Measurements from ENCODE around the gene DOCK1. TPM values are rescaled to one million over a fixed set of nuclear protein-coding genes. Genes with fewer than 3 reads are reported as not detected.
"Not testable (repeated sequence)": the region's sequence is repeated elsewhere in the genome, so short reads cannot be mapped to it uniquely, and the experiment has no call there.

The DOCK1 gene
- total RNA-seq, 1 donor from 2014 or later = 31.2 TPM

GRCh38 chr10:126921162-126921561 lies 15.9 kb downstream of the DOCK1 start:
- no peak for DNase-seq (ENCODE audit: low spot score)
- intact Hi-C loops (cut with DNase I) = no loop called here

GRCh38 chr10:126921974-126922525 lies 16.8 kb downstream of the DOCK1 start:
- DNase-seq (ENCODE audit: low spot score) = no peak
- intact Hi-C loops (cut with DNase I) = no loop called here

GRCh38 chr10:126924180-126924914 lies 19.1 kb downstream of the DOCK1 start:
- no peak for DNase-seq (ENCODE audit: low spot score)

DNA sequence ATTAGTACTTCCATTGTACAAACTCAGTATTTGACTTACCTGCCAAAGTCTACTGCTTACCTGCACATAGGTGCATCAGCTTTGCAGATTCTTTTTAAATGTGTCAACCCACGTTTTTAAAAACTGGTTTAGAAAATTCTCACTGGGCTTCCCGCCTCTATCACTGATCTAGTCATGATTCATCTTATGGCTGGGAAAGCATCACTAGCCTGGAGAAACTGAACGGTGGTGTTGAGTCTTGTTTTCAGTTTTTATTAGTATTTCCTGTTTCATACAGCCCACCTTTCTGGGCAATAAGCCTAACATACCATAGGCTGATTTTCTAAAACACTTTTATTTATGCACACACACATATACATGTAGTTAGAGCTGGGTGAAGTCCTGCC lies 19.7 kb downstream of the DOCK1 start:
- DNase-seq (ENCODE audit: low spot score) = no peak
- intact Hi-C loops (cut with DNase I) = no loop called here

More at GRCh38 chr10:126924180-126924914, 19.1 kb downstream of the DOCK1 start:
- intact Hi-C loops (cut with DNase I) = no loop called here

DNA sequence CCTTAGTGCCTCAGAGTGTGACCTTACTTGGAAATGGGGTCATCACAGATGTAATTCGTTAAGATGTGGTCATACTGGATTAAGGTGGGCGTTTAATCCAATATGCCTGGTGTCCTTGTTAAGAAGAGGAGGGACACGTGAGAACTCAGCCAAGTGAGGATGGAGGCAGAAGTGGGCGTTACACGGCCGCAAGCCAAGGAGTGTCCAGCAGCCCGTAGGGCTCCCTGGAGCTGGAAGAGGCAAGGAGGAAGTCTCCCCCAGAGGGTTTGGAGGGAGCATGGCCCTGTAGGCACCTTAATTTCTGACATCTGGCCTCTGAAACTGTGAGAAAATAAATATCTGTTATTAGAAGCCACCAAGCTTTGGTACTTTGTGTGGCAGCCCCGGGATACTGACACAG lies 21.3 kb downstream of the DOCK1 start:
- intact Hi-C loops (cut with DNase I) = no loop called here
- no peak for DNase-seq (ENCODE audit: low spot score)

DNA sequence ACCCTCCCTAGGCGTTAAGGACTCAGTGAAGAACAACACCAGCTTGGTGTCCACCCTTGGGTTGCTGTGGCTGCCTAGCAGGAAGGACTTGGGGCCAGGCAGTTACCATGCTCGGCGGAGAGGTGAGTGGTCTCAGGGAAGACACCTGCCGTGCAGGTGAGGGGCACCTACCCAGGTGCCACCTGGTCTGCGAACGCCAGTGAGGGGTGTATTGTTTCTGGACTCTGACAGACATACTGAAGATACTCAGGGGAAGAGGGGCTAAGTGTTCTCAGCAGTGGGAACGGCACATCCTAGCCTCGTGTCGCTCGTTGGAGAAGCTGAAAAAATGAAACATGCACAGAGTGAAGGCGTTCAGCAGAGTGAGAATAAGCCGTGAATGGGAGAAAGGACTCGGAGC lies 22.6 kb downstream of the DOCK1 start:
- intact Hi-C loops (cut with DNase I) = no loop called here
- peak; percentile 51 for DNase-seq (ENCODE audit: low spot score)

DNA sequence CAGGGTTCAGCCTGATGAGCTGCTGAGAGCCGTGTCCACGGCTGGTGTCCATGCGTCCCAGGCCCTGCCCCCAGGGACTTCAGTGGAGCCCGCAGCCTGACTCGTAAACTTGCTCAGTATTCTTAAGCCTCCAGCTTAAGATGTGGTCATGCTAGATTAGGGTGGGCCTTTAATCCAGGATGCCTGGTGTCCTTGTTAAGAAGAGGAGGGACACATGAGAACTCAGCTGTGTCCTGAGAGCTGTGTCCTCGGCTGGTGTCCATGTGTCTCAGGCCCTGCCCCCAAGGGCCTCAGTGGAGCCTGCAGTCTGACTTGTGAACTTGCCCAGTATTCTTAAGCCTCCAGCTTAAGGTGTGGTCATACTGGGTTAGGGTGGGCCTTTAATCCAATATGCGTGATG lies 23.0 kb downstream of the DOCK1 start:
- intact Hi-C loops (cut with DNase I) = no loop called here
- peak; percentile 29 for DNase-seq (ENCODE audit: low spot score)

DNA sequence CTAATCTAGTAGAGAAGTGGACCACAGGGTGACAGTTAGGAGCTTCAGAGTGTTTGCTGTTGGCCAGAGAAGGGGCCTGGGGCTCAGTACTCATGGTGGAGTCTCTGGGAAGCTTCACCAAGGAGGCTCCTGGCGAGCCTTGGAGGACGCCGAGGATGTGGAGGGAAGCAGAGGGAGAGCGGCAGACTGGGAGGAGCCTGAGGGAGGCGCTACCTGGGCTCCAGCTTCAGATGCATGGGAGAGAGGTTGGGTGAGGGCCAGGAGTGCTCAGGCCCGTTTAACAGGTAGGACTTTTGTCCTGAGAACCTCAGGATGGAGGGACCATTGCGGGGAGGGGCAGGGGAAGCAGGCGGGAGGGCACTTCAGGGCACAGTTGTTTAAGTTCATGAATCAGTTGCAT lies 24.2 kb downstream of the DOCK1 start:
- DNase-seq (ENCODE audit: low spot score) = peak; percentile 65
- intact Hi-C loops (cut with DNase I) = no loop called here

DNA sequence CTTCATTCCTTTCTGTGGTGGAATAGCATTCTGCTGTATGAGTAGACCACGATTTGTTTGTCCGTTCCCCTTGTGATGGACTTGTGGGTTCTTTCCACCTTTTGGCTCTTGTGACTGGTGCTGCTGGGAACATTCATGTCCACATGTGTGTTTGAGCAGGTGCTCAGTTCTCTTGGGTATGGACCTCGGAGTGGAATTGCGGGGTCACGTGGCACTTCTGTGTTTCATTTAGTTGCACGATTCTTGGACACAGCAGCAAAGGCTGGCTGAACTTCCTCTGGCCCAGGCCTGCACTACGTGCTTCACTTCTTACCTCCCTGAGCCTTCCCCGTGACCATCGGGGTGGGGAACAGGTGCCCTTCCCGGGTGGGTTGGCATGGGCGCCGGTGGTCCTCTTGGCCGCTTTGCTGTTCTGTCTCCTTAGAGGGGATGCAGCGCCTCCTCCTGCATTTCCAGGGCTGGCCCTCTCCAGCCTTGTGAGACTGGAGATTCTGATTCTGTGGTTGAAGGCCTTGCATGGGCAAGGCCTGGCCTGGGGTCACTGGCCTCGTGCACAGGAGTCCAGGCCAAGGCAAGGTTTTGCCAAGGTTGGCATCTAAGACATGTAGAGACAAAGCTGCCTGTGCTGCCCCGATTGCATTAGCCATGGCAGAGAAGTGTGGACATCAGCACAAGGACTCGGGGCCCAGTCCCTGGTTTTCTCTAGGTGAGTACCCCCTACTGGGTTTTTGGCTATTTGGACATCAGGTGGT lies 25.1 kb downstream of the DOCK1 start:
- no peak for DNase-seq (ENCODE audit: low spot score)
- intact Hi-C loops (cut with DNase I) = no loop called here

DNA sequence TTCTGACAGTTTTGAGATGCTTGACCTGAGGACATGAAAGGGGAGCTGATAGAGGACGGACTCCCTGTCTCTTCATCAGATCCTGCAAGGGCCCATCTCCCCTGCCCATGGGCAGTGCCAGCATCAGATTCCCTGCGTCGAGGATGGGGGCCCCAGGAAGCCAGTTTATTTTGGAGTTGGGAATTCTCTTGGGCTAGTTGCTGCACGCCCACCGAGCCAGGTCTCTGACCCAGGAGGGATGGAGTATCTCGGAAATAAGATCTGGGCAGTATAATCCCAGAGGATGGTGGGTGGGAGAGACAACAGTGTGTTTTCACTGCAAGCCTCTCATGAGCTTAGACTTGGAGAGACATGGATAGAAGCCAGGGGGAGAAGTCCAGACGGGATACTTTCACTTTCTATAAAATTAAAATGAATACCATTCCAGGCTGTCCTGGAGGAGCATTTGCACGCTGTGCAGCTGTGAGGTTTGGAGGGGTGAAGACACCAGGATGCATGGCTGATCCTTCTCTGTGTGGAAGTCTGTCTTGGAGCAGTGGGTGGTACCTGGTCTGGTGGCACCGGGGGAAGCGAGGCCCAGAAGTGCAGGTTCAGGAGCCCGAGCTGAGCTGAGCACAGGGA lies 25.8 kb downstream of the DOCK1 start:
- intact Hi-C loops (cut with DNase I) = no loop called here
- DNase-seq (ENCODE audit: low spot score) = no peak

GRCh38 chr10:126931544-126931943 lies 26.3 kb downstream of the DOCK1 start:
- DNase-seq (ENCODE audit: low spot score) = no peak
- intact Hi-C loops (cut with DNase I) = no loop called here

DNA sequence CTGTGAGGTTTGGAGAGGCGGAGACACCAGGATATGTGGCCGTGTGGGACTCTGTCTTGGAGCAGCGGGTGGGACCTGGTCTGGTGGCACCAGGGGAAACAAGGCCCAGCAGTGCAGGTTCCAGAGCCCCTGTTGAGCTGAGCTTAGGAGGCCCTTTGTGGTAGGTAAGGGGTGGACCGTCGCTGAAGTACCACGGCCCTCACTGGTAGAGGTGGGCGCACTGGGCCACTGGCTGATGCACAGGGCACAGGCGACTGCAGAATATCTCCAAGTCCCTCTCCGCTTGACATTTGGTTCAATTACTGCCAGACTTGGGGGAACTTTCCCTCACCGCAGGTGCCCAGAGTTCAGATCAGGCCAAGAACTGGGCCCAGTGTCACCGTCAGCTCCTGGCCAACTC lies 27.3 kb downstream of the DOCK1 start:
- no peak for DNase-seq (ENCODE audit: low spot score)
- intact Hi-C loops (cut with DNase I) = no loop called here

DNA sequence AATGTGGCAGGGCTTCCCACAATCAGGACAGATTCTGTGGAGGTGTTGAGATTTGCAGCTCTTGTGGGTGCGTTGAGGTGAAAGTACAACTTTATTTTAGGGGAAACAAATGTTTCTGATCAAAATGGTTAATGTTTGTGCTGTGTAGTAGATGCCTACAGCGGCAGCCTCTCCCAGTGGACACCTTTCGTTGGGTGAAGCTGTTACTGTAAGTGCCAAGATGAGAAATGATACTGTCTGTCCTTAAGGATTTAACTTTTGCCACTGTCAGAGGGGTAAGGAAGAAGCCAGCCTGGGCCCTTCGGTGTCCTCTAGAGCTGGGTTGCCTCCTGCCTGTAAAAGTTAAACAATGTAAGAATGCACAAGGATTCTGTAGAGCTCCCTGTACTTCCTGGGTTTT lies 27.9 kb downstream of the DOCK1 start:
- DNase-seq (ENCODE audit: low spot score) = peak; percentile 62
- intact Hi-C loops (cut with DNase I) = no loop called here

DNA sequence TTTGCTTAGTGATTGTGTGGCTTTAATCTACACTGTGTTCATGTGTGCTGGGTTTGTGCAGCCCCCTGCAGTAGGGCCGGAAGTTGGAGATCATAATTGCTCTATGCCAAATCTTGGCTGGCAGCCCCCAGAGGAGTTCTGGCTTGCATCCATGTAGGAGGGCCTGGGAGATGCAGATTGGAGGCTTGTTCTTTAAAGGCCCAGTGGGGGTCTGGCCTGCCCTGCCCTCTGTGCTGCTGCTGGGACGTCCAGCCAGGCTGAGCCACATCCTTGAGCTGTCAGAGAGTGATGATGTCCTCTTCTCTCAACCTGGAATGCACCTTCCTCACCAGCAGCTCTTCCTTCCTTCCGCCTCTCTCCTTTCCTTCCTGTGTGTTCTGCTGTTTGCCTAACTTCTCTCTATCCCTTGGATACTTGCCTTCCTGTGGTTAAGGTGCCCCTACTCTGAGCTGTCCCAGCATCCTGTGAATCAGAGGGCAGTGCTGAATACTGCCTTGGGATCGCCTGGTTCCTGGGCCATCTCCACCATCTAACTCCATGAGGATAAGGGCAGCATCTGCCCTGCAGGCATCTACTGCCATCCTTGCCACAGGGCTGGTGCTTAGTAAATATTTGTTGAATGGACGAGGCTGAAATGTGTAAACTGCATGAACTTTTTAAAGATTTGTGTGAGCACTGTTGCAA lies 30.2 kb downstream of the DOCK1 start:
- no peak for DNase-seq (ENCODE audit: low spot score)
- intact Hi-C loops (cut with DNase I) = no loop called here

DNA sequence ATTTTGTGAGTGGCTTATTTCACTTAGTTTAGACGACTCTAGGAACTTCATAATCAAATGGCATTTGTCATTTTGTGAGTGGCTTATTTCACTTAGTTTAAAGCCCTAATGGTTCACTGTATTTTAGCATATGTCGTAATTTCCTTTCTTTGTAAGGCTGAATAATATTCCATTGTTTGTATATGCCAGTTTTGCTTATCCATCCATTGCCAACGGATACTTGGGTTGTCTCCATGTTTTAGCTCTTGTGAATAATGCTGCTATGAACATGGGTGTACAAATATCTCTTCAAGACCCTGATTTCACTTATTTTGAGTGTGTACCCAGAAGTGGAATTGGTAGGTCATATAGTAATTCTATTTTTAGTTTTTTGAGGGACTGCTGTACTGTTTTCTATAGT lies 31.8 kb downstream of the DOCK1 start:
- intact Hi-C loops (cut with DNase I) = no loop called here
- no peak for DNase-seq (ENCODE audit: low spot score)

GRCh38 chr10:126938121-126938520 lies 32.9 kb downstream of the DOCK1 start:
- intact Hi-C loops (cut with DNase I); DNase-seq (ENCODE audit: low spot score): not testable (repeated sequence)

DNA sequence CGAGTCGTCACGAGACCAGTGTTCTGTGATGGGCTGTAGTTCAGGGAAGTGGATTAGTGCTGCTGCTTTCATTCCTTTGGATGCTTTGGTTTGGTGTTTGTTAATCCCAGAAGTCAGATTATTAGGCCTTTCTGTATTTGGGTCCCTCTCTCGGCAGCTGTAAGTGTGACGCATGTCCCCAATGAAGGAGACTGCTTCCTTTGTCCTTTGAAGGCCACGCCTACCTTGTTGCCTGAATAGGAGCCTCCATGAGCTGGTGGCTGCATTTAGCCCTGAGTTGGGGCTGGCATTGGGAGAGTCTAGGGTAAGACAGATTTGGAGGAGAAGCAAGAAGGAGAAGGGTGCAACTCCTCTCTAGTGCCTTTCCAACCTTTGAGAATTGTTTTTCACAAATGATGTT lies 34.5 kb downstream of the DOCK1 start:
- intact Hi-C loops (cut with DNase I) = no loop called here
- DNase-seq (ENCODE audit: low spot score) = peak; percentile 19

DNA sequence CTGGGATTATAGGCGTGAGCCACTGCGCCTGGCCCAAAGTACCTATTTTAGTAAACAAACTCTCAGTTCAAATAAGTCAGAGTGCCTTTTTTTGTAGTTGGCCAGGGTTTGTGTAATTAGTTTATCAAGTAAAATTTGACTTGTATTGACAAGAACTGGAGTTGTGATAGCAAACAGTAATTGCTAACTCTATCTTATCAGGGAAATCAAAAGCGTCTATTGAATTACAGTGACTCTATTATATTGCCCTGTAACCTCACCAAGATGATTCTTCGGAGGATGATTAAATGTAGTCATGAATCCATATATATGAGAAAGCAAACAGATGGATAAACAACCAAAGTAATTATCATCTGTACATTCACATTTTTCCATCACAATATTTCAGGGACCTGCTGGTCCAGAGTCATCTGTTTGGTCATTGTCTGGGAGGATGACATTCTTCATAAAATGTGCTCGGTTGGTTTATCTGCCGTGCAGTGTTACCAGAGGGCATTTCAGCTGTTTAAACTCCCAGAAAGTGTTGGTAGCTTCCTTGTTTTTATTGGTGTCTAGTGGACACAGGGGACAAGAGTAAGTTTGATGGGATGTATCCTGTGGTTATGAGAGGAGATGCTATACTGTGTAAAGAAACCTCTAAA lies 35.6 kb downstream of the DOCK1 start:
- intact Hi-C loops (cut with DNase I) = no loop called here
- no peak for DNase-seq (ENCODE audit: low spot score)

DNA sequence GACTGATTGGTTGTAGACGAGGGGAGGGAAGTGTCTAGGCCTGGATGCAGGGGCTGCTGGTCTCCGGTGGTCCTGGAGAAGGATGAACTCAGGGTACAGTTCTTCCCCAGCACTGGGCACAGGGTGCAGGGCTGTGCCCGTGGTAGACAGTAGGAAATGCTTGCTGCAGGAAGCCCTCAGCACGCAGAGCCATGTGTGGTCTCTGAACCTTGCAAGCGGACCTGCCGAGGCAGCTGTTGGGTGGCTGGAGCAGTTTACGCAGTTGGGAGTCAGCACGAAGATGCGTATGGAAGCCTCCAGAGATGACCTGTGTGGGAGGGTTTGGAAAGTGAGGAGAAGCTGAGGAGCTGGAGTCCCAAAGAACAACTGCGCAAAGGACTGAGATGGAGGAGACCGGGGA lies 39.0 kb downstream of the DOCK1 start:
- DNase-seq (ENCODE audit: low spot score) = peak; percentile 67
- intact Hi-C loops (cut with DNase I) = no loop called here
